ENCODE data around the gene PTPRD.

Gene PTPRD

DNA sequence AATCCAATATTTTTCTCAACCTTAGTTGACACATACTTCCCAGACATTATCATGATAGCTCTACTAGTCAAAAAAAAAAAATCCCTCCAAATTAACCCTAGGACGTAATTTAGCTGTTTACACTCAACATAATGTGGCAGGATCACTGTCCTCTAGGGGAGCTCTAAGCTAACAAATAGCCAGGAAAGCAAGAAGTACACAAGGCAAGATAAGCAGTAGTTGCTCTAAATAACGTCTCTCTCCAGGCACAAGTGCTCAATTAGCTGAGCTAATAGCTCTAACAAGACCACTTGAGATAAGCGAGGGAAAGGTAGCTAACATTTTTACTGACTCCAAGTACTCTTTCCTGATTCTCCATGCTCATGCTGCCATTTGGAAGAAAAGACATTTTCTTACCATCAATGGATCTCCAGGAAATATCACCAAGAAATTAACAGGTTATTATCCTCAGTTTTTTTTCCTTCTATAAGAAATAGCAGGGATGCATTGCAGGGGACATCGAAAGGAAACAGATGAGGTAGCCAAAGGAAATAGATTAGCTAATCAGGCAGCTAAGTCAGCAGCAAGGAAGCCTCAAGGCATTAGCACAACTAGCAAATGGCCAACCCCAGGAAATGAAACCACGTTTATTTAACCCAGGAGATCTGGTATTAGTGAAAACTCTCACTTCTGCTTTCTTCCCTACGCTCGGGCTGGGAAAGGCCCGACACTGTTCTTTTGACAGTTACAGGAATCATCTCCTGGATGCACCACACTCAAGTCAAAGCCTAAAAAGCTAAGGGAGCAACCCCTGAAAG lies 614.1 kb downstream of the PTPRD start:
- Histone ChIP-seq H3K27me3 (ENCODE audit: insufficient read depth, low read length) (no peaks in the 10 kb centered on the region), H3K9me3 (ENCODE audit: low read length) (no peaks in the 10 kb centered on the region), H3K36me3 (ENCODE audit: insufficient read depth, low read length) (no peaks in the 10 kb centered on the region), H2AFZ (ENCODE audit: low read depth, low read length) (no peak overlapping the region), H3K4me3 (ENCODE audit: low read length) (no peak overlapping the region), H3K4me1 (ENCODE audit: insufficient read depth, low read length) (no peaks in the 10 kb centered on the region)

DNA sequence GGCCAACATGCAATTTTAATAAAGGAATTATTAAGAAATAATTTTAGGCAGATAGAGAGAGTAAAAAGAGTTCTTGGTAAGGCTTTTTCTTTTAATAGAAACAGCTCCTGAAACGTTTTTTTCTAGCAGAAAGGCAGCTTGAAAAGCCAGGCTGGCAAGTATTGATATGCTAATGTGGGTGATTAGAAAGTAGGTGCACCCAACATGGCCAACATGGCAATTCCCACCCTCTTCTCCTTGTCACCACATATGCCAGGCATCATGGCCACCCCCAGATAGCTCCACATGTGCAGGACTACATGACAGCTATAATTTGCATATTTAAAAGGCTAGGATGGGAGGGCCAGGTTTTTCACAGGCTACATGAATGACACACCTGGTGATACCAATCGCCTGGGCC lies 615.2 kb downstream of the PTPRD start:
- H2AFZ ChIP-seq (ENCODE audit: low read depth, low read length) = no peak overlapping the region
- no peaks in the 10 kb centered on the region for H3K27me3 ChIP-seq (ENCODE audit: insufficient read depth, low read length)
- no peak overlapping the region for H3K4me3 ChIP-seq (ENCODE audit: low read length)
- H3K4me1 ChIP-seq (ENCODE audit: insufficient read depth, low read length) = no peaks in the 10 kb centered on the region
- H3K9me3 ChIP-seq (ENCODE audit: low read length) = no peaks in the 10 kb centered on the region
- H3K36me3 ChIP-seq (ENCODE audit: insufficient read depth, low read length) = no peaks in the 10 kb centered on the region

DNA sequence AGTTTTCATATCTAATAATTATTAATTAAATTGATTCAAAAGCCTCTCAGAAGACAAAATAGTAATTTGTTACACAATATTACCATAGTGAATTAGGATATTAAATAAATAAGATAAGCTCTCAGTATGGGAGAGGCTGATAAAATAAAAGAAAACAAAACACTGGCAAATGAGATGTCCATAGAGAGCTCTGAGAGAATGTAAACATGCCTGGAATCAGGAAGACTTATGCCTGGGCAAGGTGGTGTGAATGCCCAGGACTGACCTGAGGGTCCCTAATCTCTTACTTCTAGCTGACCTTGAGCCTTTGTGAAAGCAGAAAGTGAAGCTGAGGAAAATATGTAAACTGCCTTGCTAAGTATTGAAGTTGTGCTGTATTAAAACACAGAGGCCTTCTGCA lies 616.5 kb downstream of the PTPRD start:
- H2AFZ ChIP-seq (ENCODE audit: low read depth, low read length) = no peak overlapping the region
- H3K4me3 ChIP-seq (ENCODE audit: low read length) = no peak overlapping the region
- no peaks in the 10 kb centered on the region for H3K27me3 ChIP-seq (ENCODE audit: insufficient read depth, low read length)
- no peaks in the 10 kb centered on the region for H3K36me3 ChIP-seq (ENCODE audit: insufficient read depth, low read length)
- no peaks in the 10 kb centered on the region for H3K9me3 ChIP-seq (ENCODE audit: low read length)
- no peaks in the 10 kb centered on the region for H3K4me1 ChIP-seq (ENCODE audit: insufficient read depth, low read length)

DNA sequence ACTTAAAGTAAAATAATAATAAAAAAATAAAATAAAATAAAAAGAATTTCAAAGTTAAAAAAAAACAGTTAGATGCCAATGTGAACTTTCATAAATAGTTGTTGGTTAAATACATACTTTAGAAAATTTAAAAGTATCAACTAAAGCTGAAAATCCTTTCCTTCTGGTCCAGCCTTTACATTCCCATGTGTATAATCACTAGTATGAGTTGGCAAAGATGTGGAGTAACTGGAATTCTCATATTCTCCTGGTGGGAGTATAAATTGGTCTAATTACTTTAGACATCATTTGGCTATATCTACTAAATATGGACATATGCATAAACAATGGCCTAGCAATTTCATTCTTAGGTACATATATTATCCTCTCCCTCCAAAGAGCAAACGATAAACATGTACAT lies 619.9 kb downstream of the PTPRD start:
- Histone ChIP-seq H3K36me3 (ENCODE audit: insufficient read depth, low read length) (no peaks in the 10 kb centered on the region), H2AFZ (ENCODE audit: low read depth, low read length) (no peak overlapping the region), H3K27me3 (ENCODE audit: insufficient read depth, low read length) (no peaks in the 10 kb centered on the region), H3K9me3 (ENCODE audit: low read length) (no peaks in the 10 kb centered on the region), H3K4me1 (ENCODE audit: insufficient read depth, low read length) (no peaks in the 10 kb centered on the region), H3K4me3 (ENCODE audit: low read length) (no peak overlapping the region)

DNA sequence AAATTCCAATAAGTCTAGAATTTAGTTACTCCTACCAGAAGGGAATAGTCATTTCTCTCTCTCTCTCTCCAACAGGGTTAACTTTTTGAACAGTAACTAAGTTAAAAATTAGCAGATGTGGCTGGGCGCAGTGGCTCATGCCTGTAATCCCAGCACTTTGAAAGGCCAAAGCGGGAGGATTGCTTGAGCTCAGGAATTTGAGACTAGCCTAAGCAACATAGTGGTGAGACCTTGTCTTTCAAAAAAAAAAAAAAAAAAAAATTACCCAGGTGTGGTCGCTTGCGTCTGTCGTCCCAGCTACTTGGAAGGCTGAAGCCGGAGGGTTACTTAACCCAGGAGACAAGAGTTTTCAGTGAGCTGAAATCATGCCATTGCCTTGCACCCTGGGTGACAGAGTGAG lies 639.7 kb downstream of the PTPRD start:
- no peak overlapping the region for H3K4me3 ChIP-seq (ENCODE audit: low read length)
- H2AFZ ChIP-seq (ENCODE audit: low read depth, low read length) = no peak overlapping the region
- no peaks in the 10 kb centered on the region for H3K4me1 ChIP-seq (ENCODE audit: insufficient read depth, low read length)

DNA sequence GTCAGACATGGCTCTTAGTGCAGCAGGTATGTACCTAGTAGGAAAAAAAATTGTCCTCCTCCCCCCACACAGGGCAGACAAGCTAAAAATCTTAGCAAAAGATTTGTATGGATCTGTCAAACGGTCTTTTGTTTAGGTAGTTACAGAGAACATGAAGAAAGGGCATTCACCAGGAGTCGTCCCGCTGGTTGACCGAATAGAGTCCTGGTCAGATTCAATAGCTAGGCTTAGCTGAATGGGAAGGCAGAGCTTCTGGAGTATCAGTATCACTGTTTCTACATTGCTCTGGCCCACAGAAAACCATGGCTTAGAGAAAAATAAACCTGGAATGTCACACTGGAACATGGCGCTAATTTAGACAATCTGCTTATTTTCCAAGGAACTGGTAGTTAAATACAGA lies 642.3 kb downstream of the PTPRD start:
- H3K9me3 ChIP-seq (ENCODE audit: low read length) = no peaks in the 10 kb centered on the region
- H3K4me1 ChIP-seq (ENCODE audit: insufficient read depth, low read length) = no peaks in the 10 kb centered on the region
- no peaks in the 10 kb centered on the region for H3K36me3 ChIP-seq (ENCODE audit: insufficient read depth, low read length)
- H3K27me3 ChIP-seq (ENCODE audit: insufficient read depth, low read length) = no peaks in the 10 kb centered on the region
- H2AFZ ChIP-seq (ENCODE audit: low read depth, low read length) = no peak overlapping the region
- H3K4me3 ChIP-seq (ENCODE audit: low read length) = no peak overlapping the region

More for the DNA sequence above, 639.7 kb downstream of the PTPRD start:
- H3K9me3 ChIP-seq (ENCODE audit: low read length) = no peaks in the 10 kb centered on the region
- H3K27me3 ChIP-seq (ENCODE audit: insufficient read depth, low read length) = no peaks in the 10 kb centered on the region
- no peaks in the 10 kb centered on the region for H3K36me3 ChIP-seq (ENCODE audit: insufficient read depth, low read length)

DNA sequence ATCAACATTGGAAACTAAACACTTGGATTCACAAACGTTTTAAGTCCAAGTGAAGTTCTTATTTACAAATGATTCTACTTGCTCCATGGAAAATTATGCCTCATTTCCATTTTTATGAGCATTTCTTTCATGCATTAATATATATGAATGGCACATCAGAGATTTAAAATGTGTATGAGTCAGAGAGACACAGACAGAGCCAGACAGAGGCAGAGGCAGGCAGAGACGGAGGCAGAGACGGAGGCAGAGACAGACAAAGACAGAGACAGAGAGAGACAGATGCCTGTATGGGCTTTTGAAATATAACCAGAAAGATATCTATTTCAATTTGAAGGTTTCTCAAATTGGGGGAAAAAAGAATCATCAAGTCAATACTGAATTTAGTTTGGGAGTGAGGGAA lies 649.0 kb downstream of the PTPRD start:
- Histone ChIP-seq H3K4me3 (ENCODE audit: low read length) (no peak overlapping the region), H3K9me3 (ENCODE audit: low read length) (no peaks in the 10 kb centered on the region), H3K36me3 (ENCODE audit: insufficient read depth, low read length) (no peaks in the 10 kb centered on the region), H2AFZ (ENCODE audit: low read depth, low read length) (no peak overlapping the region), H3K27me3 (ENCODE audit: insufficient read depth, low read length) (no peaks in the 10 kb centered on the region), H3K4me1 (ENCODE audit: insufficient read depth, low read length) (no peaks in the 10 kb centered on the region)

DNA sequence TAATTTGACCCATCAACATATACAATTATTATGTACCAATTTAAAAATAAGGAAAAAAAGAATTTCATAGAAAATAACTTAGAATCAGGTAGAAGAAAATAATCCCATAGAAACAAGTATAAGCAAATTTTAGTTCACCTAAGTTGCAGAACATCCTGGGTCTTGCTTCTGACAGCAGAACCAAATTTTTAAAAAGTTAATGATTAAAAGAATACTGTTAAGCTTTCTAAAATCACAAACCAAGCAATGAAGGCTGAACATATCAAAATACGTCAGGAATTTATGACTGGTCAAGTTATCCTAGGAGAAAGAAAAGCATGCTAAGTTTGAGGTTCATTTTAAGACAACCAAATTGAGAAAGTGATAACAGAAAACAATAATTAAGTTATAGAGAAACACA lies 650.9 kb downstream of the PTPRD start:
- no peaks in the 10 kb centered on the region for H3K27me3 ChIP-seq (ENCODE audit: insufficient read depth, low read length)
- H3K36me3 ChIP-seq (ENCODE audit: insufficient read depth, low read length) = no peaks in the 10 kb centered on the region
- H3K4me3 ChIP-seq (ENCODE audit: low read length) = no peak overlapping the region
- no peak overlapping the region for H2AFZ ChIP-seq (ENCODE audit: low read depth, low read length)
- H3K4me1 ChIP-seq (ENCODE audit: insufficient read depth, low read length) = no peaks in the 10 kb centered on the region
- H3K9me3 ChIP-seq (ENCODE audit: low read length) = no peaks in the 10 kb centered on the region

DNA sequence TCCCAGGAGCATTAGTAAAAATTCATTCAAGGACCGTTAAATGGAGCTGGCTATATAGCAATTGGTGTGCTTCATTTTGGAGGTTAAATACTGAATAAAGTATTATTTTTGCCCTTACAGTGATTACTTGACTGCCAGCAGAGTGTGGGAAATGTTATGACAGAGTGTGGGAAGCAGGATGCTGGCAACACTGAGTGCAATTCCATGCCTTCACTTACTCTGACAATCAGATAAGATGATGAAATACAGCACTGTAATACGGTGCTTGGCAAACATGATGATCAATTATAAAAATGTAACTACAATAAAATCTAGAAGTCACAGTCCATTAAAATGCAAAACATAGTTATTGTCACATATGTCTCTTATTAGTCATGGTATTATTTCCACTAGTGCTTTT lies 651.3 kb downstream of the PTPRD start:
- Histone ChIP-seq H3K36me3 (ENCODE audit: insufficient read depth, low read length) (no peaks in the 10 kb centered on the region), H3K4me1 (ENCODE audit: insufficient read depth, low read length) (no peaks in the 10 kb centered on the region), H3K4me3 (ENCODE audit: low read length) (no peak overlapping the region), H3K9me3 (ENCODE audit: low read length) (no peaks in the 10 kb centered on the region), H2AFZ (ENCODE audit: low read depth, low read length) (no peak overlapping the region), H3K27me3 (ENCODE audit: insufficient read depth, low read length) (no peaks in the 10 kb centered on the region)

DNA sequence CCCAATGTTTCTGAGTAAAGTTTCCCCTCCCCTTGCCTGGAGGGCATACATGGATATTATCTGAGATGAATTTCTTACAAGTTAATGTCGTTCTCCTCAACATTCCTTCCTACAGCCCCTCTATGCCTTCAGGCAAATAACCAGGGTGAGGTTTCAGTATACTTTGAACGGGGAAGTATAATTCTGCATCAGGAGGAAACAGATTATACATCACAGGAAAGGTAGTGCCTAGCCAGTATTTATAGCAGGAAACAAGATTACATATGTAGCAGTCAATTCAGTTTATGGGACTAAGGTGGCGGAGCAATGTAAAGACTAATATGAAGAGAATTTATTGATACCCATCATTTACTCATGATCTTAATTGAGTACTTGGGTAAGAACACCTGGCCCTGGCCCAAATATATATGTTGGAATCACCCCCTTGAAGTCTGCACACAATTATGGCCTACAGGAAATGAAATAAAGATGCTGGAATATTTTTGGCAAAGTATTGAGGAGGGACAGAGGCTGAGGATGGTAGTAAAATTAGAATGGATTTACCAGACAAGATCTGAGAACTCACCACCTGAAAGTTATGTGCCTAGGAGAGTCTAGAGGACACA lies 661.1 kb downstream of the PTPRD start:
- Histone ChIP-seq H3K36me3 (ENCODE audit: insufficient read depth, low read length) (no peaks in the 10 kb centered on the region), H2AFZ (ENCODE audit: low read depth, low read length) (no peak overlapping the region), H3K27me3 (ENCODE audit: insufficient read depth, low read length) (no peaks in the 10 kb centered on the region), H3K4me3 (ENCODE audit: low read length) (no peak overlapping the region), H3K9me3 (ENCODE audit: low read length) (no peaks in the 10 kb centered on the region), H3K4me1 (ENCODE audit: insufficient read depth, low read length) (no peaks in the 10 kb centered on the region)

DNA sequence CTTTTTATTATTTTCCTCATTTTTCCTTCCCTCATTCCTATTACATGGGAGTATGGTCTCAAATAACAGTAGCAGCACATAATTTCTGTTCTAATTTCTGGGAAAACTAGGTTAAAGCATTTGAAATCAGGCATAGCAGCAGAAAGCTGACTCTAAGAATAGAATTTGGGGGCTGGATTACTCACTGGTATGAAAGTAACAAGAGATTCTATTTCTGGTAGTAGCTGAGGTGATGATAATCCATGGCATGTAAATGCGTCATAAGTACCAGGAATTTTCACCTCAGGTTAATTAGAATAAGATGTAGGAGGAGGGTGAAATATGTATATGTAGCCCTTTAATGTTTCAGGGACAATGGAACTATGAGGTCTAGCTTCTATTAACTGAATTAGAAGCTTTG lies 662.0 kb downstream of the PTPRD start:
- Histone ChIP-seq H3K4me3 (ENCODE audit: low read length) (no peak overlapping the region), H3K4me1 (ENCODE audit: insufficient read depth, low read length) (no peaks in the 10 kb centered on the region), H3K27me3 (ENCODE audit: insufficient read depth, low read length) (no peaks in the 10 kb centered on the region), H2AFZ (ENCODE audit: low read depth, low read length) (no peak overlapping the region), H3K36me3 (ENCODE audit: insufficient read depth, low read length) (no peaks in the 10 kb centered on the region), H3K9me3 (ENCODE audit: low read length) (no peaks in the 10 kb centered on the region)

DNA sequence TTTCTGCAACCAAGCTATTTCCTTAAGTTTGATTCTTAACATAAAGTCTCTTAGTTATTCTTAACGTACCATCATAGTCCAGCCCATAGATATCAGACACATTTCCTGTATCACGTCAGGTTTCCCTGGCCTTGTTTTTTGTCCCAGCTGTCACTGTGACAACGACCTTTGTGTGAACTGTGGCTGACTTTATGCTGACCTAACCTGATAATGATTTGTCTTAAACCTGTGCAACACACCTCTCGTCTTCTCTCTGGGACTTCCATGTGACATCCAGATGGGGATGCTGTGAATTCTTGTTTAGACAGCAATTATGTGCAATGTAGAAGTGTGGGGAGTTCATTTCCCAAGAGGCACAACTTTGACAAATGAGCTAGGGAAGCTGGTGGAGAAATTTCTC lies 662.8 kb downstream of the PTPRD start:
- no peak overlapping the region for H3K4me3 ChIP-seq (ENCODE audit: low read length)
- no peaks in the 10 kb centered on the region for H3K36me3 ChIP-seq (ENCODE audit: insufficient read depth, low read length)
- no peak overlapping the region for H2AFZ ChIP-seq (ENCODE audit: low read depth, low read length)
- no peaks in the 10 kb centered on the region for H3K4me1 ChIP-seq (ENCODE audit: insufficient read depth, low read length)
- H3K27me3 ChIP-seq (ENCODE audit: insufficient read depth, low read length) = no peaks in the 10 kb centered on the region
- H3K9me3 ChIP-seq (ENCODE audit: low read length) = no peaks in the 10 kb centered on the region

DNA sequence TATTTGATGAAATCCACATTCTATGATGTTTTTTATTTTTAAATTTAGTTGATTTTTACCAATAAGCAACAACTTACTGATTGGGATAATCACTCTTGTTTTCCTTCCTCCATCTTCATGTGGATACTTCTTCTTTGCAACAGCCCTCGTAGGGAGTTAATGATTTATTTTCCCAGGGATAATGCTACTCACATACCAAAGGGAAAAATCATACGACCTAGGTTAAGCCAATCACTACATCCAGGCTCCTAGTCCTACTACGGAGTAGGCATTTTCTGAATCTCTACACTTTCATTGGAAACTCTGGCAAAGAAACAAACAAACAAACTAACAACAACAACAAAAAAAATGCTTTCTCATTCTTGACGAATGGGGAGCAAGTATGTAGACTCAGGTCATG lies 663.4 kb downstream of the PTPRD start:
- Histone ChIP-seq H3K9me3 (ENCODE audit: low read length) (no peaks in the 10 kb centered on the region), H3K4me3 (ENCODE audit: low read length) (no peak overlapping the region), H2AFZ (ENCODE audit: low read depth, low read length) (no peak overlapping the region), H3K27me3 (ENCODE audit: insufficient read depth, low read length) (no peaks in the 10 kb centered on the region), H3K4me1 (ENCODE audit: insufficient read depth, low read length) (no peaks in the 10 kb centered on the region), H3K36me3 (ENCODE audit: insufficient read depth, low read length) (no peaks in the 10 kb centered on the region)

DNA sequence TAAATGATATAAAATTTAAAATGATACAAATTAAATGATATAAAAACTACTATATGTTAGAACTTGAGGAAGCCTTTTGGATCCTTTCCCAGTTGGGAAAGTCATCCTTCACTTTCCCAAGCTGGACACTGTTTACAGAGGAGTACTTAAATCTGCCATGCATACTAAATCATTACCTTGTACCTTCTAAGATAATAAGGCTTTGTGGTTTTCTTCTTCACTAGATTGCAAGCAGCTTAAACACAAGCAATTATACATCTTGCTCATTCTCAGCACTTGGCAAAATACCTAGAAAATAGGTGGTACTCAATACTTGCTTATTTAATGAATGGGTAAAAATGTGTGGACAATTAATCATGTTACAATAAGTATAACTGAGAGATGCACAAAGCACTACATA lies 666.8 kb downstream of the PTPRD start:
- Histone ChIP-seq H3K4me3 (ENCODE audit: low read length) (no peak overlapping the region), H3K4me1 (ENCODE audit: insufficient read depth, low read length) (peaks cover 5% of the 10 kb centered on the region), H3K36me3 (ENCODE audit: insufficient read depth, low read length) (no peaks in the 10 kb centered on the region), H2AFZ (ENCODE audit: low read depth, low read length) (no peak overlapping the region), H3K27me3 (ENCODE audit: insufficient read depth, low read length) (no peaks in the 10 kb centered on the region), H3K9me3 (ENCODE audit: low read length) (no peaks in the 10 kb centered on the region)
